ENCODE measurements around the gene PIGB.

PIGB gene

DNA sequence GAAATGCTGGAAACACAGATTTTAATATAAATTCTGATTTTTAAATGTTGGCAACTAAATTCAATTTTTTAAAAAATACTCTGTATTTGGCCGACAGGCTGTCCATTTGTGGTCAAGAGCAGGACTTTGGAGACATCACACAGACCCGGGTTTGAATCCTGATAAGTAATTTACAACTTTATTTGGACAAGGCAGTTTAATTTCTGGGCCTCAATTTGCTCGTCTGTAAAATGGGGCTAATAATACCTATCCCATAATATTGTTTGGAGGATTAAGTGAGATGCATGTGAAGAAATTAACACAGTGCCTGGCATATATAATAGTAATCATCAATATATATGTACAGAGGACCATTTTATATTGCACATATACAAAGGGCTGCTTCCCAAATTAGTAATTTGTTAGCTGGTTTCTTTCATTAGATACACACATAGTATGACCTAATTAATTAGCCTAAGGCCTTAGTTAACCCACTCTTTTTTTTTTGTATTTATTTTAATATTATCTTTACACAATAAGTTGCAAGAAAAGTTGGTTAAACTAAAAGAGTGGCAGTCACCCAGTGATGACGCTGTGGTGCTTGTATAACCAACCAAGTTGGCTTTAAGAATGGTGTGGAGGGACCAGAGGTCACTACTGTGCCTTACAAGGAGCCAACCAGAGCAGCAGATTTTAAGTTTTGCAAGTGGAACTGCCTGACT, 665 bp downstream of the PIGB start:
- TF ChIP-seq, protein P1, sequence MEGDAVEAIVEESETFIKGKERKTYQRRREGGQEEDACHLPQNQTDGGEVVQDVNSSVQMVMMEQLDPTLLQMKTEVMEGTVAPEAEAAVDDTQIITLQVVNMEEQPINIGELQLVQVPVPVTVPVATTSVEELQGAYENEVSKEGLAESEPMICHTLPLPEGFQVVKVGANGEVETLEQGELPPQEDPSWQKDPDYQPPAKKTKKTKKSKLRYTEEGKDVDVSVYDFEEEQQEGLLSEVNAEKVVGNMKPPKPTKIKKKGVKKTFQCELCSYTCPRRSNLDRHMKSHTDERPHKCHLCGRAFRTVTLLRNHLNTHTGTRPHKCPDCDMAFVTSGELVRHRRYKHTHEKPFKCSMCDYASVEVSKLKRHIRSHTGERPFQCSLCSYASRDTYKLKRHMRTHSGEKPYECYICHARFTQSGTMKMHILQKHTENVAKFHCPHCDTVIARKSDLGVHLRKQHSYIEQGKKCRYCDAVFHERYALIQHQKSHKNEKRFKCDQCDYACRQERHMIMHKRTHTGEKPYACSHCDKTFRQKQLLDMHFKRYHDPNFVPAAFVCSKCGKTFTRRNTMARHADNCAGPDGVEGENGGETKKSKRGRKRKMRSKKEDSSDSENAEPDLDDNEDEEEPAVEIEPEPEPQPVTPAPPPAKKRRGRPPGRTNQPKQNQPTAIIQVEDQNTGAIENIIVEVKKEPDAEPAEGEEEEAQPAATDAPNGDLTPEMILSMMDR (IDR thresholded peaks at IDR 0.05; ENCODE audit: poor library complexity, severe bottlenecking) = no peak
- H3K36me3 ChIP-seq (ENCODE audit: low read depth) = peaks cover 7% of the 10 kb centered on the region
- H3K4me3 ChIP-seq (ENCODE audit: severe bottlenecking) = peak overlapping the region; percentile 91
- no peaks in the 10 kb centered on the region for H3K27me3 ChIP-seq (ENCODE audit: insufficient read depth, poor library complexity, severe bottlenecking)
- ATAC-seq (ENCODE audit: low read depth) (no peak), DNase-seq (ENCODE audit: low spot score) (no peak)
- H3K9me3 ChIP-seq (ENCODE audit: severe bottlenecking) = no peaks in the 10 kb centered on the region
- H3K27ac ChIP-seq (ENCODE audit: poor library complexity, severe bottlenecking) = peak overlapping the region; percentile 52
- peaks cover 11% of the 10 kb centered on the region for H3K4me1 ChIP-seq (ENCODE audit: insufficient read depth, poor library complexity, severe bottlenecking)

DNA sequence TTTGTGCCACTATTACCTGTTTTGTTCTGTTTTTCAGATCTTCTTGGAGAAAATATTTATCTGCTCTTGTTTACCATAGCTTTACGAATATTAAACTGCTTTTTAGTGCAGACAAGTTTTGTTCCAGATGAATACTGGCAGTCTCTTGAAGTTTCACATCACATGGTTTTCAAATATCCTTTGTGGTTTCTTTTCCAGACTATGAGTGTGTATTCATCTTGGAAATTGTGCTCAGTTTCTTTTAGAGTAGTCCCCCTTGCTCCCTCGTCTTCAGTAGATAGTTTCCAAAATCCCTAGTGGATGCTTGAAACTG, 1.2 kb downstream of the PIGB start:
- no peak overlapping the region for H3K4me3 ChIP-seq (ENCODE audit: severe bottlenecking)
- no peak overlapping the region for H3K27ac ChIP-seq (ENCODE audit: poor library complexity, severe bottlenecking)
- DNase-seq (ENCODE audit: low spot score) = no peak

DNA sequence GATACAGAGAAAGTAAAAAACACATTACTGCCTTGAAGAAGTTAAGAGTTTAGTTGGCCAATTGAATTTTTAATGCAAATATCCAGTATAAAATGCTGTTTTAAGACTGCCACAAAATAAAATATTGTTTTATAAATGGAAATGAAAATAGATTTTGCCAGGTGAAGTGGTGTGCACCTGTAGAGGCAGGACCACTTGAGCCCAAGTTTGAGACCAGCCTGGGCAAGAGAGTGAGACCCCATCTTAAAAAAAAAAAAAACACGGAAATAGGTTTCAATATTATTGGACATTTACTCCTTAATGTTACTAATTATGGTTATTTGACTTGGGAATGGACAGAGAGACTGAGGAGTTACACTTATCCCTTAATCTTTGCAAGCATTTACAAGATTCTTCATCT, 1.9 kb downstream of the PIGB start:
- ATAC-seq (ENCODE audit: low read depth) = no peak
- H3K27ac ChIP-seq (ENCODE audit: poor library complexity, severe bottlenecking) = no peak overlapping the region
- no peaks in the 10 kb centered on the region for H3K27me3 ChIP-seq (ENCODE audit: insufficient read depth, poor library complexity, severe bottlenecking)
- no peak overlapping the region for H3K4me3 ChIP-seq (ENCODE audit: severe bottlenecking)
- no peaks in the 10 kb centered on the region for H3K9me3 ChIP-seq (ENCODE audit: severe bottlenecking)
- no peak for DNase-seq (ENCODE audit: low spot score)
- peaks cover 11% of the 10 kb centered on the region for H3K4me1 ChIP-seq (ENCODE audit: insufficient read depth, poor library complexity, severe bottlenecking)
- TF ChIP-seq, protein P1 (IDR thresholded peaks at IDR 0.05; ENCODE audit: poor library complexity, severe bottlenecking) = no peak
- H3K36me3 ChIP-seq (ENCODE audit: low read depth) = peaks cover 11% of the 10 kb centered on the region

More for the DNA sequence above, 1.2 kb downstream of the PIGB start:
- no peaks in the 10 kb centered on the region for H3K27me3 ChIP-seq (ENCODE audit: insufficient read depth, poor library complexity, severe bottlenecking)
- H3K9me3 ChIP-seq (ENCODE audit: severe bottlenecking) = no peaks in the 10 kb centered on the region
- TF ChIP-seq, protein P1 (IDR thresholded peaks at IDR 0.05; ENCODE audit: poor library complexity, severe bottlenecking) = no peak
- ATAC-seq (ENCODE audit: low read depth) = no peak
- H3K36me3 ChIP-seq (ENCODE audit: low read depth) = peaks cover 7% of the 10 kb centered on the region
- H3K4me1 ChIP-seq (ENCODE audit: insufficient read depth, poor library complexity, severe bottlenecking) = peaks cover 11% of the 10 kb centered on the region

DNA sequence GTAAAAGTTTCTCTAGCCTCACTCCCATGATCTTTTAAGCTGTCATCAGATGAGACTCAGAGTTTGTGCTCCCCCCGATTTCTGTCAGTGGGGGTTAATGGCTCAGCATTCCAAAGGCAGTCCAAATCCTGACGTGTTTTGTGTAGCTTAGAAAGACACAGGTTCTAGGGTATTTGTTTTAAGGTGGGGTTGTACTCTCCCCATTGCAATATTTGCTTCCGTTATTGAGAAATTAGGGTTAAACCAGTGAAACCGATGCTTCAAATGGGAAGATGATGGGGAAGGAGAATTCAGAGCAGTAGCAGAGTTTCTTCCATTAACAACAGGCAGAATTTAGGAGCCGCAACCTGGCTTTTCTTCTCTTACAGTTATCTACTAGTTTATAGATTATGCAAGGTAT, 3.4 kb downstream of the PIGB start:
- no peak for ATAC-seq (ENCODE audit: low read depth)
- DNase-seq (ENCODE audit: low spot score) = no peak

DNA sequence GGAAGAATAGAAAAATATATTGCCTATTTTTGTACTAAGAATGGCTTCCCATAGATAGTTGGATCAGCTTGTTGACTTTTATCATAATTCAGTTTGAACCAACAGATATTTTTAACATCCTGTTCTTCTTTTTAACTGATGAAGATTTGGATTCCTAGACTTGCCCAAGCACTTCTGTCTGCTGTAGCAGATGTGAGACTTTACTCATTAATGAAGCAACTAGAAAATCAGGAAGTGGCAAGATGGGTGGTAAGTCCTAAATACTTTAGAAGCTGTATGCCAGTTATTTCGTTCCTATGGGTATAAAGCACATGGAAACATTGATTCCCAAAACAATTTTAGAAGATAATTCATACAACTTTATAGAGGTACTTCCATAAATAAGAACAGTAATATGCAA, 8.4 kb downstream of the PIGB start:
- TF ChIP-seq, protein P1 (IDR thresholded peaks at IDR 0.05; ENCODE audit: poor library complexity, severe bottlenecking) = no peak

More for the DNA sequence above, 3.4 kb downstream of the PIGB start:
- H3K4me3 ChIP-seq (ENCODE audit: severe bottlenecking) = no peak overlapping the region
- TF ChIP-seq, protein P1 (IDR thresholded peaks at IDR 0.05; ENCODE audit: poor library complexity, severe bottlenecking) = no peak
- peaks cover 11% of the 10 kb centered on the region for H3K4me1 ChIP-seq (ENCODE audit: insufficient read depth, poor library complexity, severe bottlenecking)
- no peak overlapping the region for H3K27ac ChIP-seq (ENCODE audit: poor library complexity, severe bottlenecking)
- no peaks in the 10 kb centered on the region for H3K9me3 ChIP-seq (ENCODE audit: severe bottlenecking)
- H3K36me3 ChIP-seq (ENCODE audit: low read depth) = peaks cover 4% of the 10 kb centered on the region; the same call in 1 of the 2 replicates
- no peaks in the 10 kb centered on the region for H3K27me3 ChIP-seq (ENCODE audit: insufficient read depth, poor library complexity, severe bottlenecking)

More for the DNA sequence above, 8.4 kb downstream of the PIGB start:
- no peak overlapping the region for H3K4me3 ChIP-seq (ENCODE audit: severe bottlenecking)
- no peaks in the 10 kb centered on the region for H3K9me3 ChIP-seq (ENCODE audit: severe bottlenecking)
- H3K4me1 ChIP-seq (ENCODE audit: insufficient read depth, poor library complexity, severe bottlenecking) = no peaks in the 10 kb centered on the region
- ATAC-seq (ENCODE audit: low read depth) (no peak), DNase-seq (ENCODE audit: low spot score) (no peak)
- H3K27me3 ChIP-seq (ENCODE audit: insufficient read depth, poor library complexity, severe bottlenecking) = no peaks in the 10 kb centered on the region
- H3K36me3 ChIP-seq (ENCODE audit: low read depth) = peaks cover 20% of the 10 kb centered on the region; the same call in 1 of the 2 replicates
- no peak overlapping the region for H3K27ac ChIP-seq (ENCODE audit: poor library complexity, severe bottlenecking)

Data from RWPE2 (cell line).